Nephron (organoid): ENCODE measurements around the gene PYGM.

Experiments
- H3K27ac Mint-ChIP-seq, 3 experiments: 2 replicates each; pipeline ENCODE4 v1.8.0; 2020; ENCODE audit warnings: mixed read lengths in 3 of 3, mild to moderate bottlenecking in 2 of 3, moderate library complexity in 1 of 3
- H3K27me3 Mint-ChIP-seq: 2 replicates; pipeline ENCODE4 v1.8.0; 2021; ENCODE audit warnings: low read depth, mild to moderate bottlenecking, moderate library complexity, mixed read lengths
- H3K36me3 Mint-ChIP-seq: 2 replicates; pipeline ENCODE4 v1.8.0; 2020; ENCODE audit warnings: low read depth, mixed read lengths
- H3K4me1 Mint-ChIP-seq: 2 replicates; pipeline ENCODE4 v1.8.0; 2020; ENCODE audit warnings: mixed read lengths
- H3K4me3 Mint-ChIP-seq, 3 experiments: 2 replicates each; pipeline ENCODE4 v1.8.0; 2020; ENCODE audit warnings: mild to moderate bottlenecking in 3 of 3, mixed read lengths in 3 of 3, moderate library complexity in 2 of 3
- H3K9me3 Mint-ChIP-seq: 2 replicates; pipeline ENCODE4 v1.8.0; 2020; ENCODE audit warnings: mixed read lengths
- CTCF ChIP-seq, 3 experiments: fragments of 200-600 bp; sonication (generic); IDR thresholded peaks; one replicate each; pipeline ENCODE4 v1.5.0; 2021; ENCODE audit warnings: antibody characterized with exemption in 3 of 3; ENCODE audit not compliant: unreplicated experiment in 3 of 3

PYGM gene

GRCh38 chr11:64777449-64778222 lies 17.9 kb upstream of the PYGM start:
- Mint-ChIP-seq H3K4me3 (peak overlapping the region; percentile 86 to 99 (median 98)), H3K4me1 (peaks cover 47% of the 10 kb centered on the region), H3K27me3 (no peaks in the 10 kb centered on the region), H3K27ac (peak overlapping the region; percentile 78 to 98 (median 95)), H3K36me3 (peaks cover 49% of the 10 kb centered on the region), H3K9me3 (no peaks in the 10 kb centered on the region)
- TF ChIP-seq CTCF (IDR thresholded peaks at IDR 0.05; ENCODE audit: unreplicated experiment in 3 of 3): no peak

- H3K4me1 Mint-ChIP-seq: peaks cover 54% of the 10 kb centered on the region
Measured at GRCh38 chr11:64776875-64777274, 17.1 kb upstream of the PYGM start.

GRCh38 chr11:64776425-64776824 lies 16.7 kb upstream of the PYGM start:
- peaks cover 61% of the 10 kb centered on the region for H3K36me3 Mint-ChIP-seq
- H3K27me3 Mint-ChIP-seq: no peaks in the 10 kb centered on the region
- peaks cover 59% of the 10 kb centered on the region for H3K4me1 Mint-ChIP-seq
- no peaks in the 10 kb centered on the region for H3K9me3 Mint-ChIP-seq
- peak overlapping the region; percentile 78 to 98 (median 95) for H3K27ac Mint-ChIP-seq
- TF ChIP-seq CTCF (IDR thresholded peaks at IDR 0.05; ENCODE audit: unreplicated experiment in 3 of 3): no peak
- H3K4me3 Mint-ChIP-seq: peak overlapping the region; percentile 86 to 99 (median 98)

More at GRCh38 chr11:64776875-64777274, 17.1 kb upstream of the PYGM start:
- no peak for TF ChIP-seq CTCF (IDR thresholded peaks at IDR 0.05; ENCODE audit: unreplicated experiment in 3 of 3)
- peaks cover 56% of the 10 kb centered on the region for H3K36me3 Mint-ChIP-seq
- peak overlapping the region; percentile 78 to 98 (median 95) for H3K27ac Mint-ChIP-seq
- H3K9me3 Mint-ChIP-seq: no peaks in the 10 kb centered on the region
- peak overlapping the region; percentile 86 to 99 (median 98) for H3K4me3 Mint-ChIP-seq
- H3K27me3 Mint-ChIP-seq: no peaks in the 10 kb centered on the region

GRCh38 chr11:64774144-64774543 lies 14.4 kb upstream of the PYGM start:
- no peak for TF ChIP-seq CTCF (IDR thresholded peaks at IDR 0.05; ENCODE audit: unreplicated experiment in 3 of 3)
- Mint-ChIP-seq H3K4me3 (peak overlapping the region; percentile 27 to 74 (median 66)), H3K4me1 (peaks cover 67% of the 10 kb centered on the region), H3K27ac (no peak overlapping the region), H3K27me3 (no peaks in the 10 kb centered on the region), H3K9me3 (no peaks in the 10 kb centered on the region), H3K36me3 (peaks cover 83% of the 10 kb centered on the region)

- no peak for TF ChIP-seq CTCF (IDR thresholded peaks at IDR 0.05; ENCODE audit: unreplicated experiment in 3 of 3)
- Mint-ChIP-seq H3K27me3 (no peaks in the 10 kb centered on the region), H3K9me3 (no peaks in the 10 kb centered on the region), H3K4me3 (peak overlapping the region in 1 of 3 experiments; percentile 30), H3K36me3 (peaks cover 99% of the 10 kb centered on the region), H3K27ac (peak overlapping the region; percentile 29 to 67 (median 67)), H3K4me1 (peaks cover 64% of the 10 kb centered on the region)
Measured at GRCh38 chr11:64772303-64773018, 12.7 kb upstream of the PYGM start.
